GM21576 (cell line): ENCODE measurements around the gene NPIPB2.
"Not testable (repeated sequence)": the region's sequence is repeated elsewhere in the genome, so short reads cannot be mapped to it uniquely, and the experiment has no call there.

Source experiments
- ATAC-seq: cut with Tn5 transposase; IDR thresholded peaks from one replicate; pipeline ENCODE4 v1.9.1; 2021; ENCODE audit warnings: mild to moderate bottlenecking, moderate library complexity; ENCODE audit not compliant: unreplicated experiment

NPIPB2 gene

GRCh38 chr16:11962457-11962856 is 20.6 kb upstream of the NPIPB2 start:
- ATAC-seq = not testable (repeated sequence)

DNA sequence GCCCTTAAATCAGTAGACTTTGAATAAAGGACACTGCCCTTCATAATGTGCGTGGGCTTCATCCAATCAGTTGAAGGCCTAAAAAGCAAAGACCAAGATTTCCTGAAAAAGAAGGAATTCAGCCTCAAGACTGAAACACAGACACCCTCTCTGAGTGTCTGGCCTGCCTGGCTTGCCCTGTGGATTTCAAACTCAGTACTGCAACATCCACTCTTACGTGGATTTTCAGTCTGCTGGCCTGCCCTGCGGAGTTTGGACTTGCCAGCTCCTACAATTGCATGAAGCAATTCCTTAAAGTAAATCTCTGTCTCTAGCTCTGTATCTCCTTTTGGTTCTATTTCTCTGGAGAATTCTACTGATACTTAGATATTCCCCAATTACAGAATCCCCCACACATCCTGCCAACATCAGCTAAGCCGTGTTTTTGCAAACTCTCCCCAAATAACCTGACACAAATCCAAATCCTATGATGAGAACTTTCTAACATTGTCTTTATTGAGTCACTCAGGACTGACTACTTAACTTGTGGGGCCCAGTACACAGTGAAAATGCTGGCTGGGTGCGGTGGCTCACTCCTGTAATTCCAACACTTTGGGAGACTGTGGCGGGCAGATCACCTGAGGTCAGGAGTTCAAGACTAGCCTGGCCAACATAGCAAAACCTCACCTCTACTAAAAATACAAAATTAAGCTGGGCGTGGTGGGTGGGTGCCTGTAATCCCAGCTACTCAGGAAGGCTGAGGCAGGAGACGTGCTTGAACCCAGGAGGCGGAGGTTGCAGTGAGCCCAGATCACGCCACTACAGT is 15.9 kb upstream of the NPIPB2 start:
- ATAC-seq = no peak

DNA sequence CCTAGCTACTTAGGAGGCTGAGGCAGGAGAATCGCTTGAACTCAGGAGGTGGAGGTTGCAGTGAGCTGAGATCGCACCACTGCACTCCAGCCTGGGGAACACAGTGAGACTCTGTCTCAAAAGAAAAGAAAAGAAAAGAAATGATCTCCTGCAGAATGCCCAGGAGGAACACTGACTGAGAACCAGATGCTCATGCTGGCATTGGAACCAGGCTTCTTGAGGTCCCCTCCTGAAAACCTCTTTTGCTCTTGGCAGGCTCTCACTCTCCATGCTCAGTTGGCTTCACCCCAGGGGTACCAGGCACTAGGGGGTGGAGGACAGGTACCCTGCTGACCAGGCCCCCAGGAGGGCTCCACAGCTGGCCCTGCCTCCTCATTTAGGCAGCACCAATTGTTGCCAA is 14.7 kb upstream of the NPIPB2 start:
- no peak for ATAC-seq

DNA sequence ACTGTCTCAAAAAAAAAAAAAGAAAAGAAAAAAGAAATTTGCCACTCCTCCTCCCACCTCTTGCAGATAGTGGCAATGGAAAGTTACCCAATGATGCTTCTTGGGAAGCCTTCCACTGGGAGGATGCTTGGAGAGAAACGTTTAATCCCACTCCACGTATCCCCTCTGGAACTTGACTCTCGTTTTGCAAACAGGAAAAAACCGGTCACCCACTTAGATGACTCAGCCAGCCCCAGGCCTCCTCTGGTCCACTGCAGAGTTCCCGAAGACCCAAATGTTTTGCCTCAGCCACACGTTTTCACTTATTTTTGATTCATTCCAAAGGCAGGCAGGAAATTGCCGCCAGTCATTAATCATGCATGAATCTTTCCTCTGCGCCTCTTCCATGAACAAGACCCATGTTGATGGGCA is 13.9 kb upstream of the NPIPB2 start:
- no peak for ATAC-seq

DNA sequence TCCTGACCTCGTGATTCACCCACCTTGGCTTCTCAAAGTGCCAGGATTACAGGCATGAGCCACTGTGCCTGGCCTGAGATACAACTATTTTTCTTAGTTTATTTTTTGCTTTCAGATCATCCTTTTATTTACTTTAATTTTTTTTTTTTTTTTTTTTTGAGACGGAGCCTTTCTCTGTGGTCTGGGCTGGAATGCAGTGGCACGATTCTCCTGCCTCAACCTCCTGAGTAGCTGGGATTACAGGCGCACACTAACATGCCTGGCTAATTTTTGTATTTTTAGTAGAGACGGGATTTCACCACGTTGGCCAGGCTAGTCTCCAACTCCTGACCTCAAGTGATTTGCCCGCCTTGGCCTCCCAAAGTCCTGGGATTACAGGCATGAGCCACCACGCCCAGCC is 11.7 kb upstream of the NPIPB2 start:
- not testable (repeated sequence) for ATAC-seq

DNA sequence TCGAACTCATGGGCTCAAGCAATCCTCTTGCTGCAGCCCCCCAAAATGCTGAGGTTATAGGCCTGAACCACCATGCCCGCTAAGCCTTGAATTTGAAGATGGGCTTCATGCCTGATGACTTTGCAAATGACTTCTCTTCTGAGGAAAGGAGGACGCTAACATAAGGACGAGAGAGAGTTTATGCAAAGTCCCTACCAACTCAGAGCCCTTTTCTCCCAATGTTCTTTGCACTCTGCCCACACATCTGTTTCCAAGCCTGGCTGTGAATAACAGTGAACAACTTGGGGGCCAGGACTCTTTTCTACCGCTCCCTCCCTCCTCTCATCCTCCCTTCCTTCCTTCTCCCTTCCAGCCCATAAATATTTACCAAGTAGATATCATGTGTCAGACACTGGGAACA is 8.5 kb upstream of the NPIPB2 start:
- ATAC-seq = no peak

- no peak for ATAC-seq
Measured at GRCh38 chr16:11949527-11949926, 7.7 kb upstream of the NPIPB2 start.

GRCh38 chr16:11948819-11949218 is 7.0 kb upstream of the NPIPB2 start:
- no peak for ATAC-seq

DNA sequence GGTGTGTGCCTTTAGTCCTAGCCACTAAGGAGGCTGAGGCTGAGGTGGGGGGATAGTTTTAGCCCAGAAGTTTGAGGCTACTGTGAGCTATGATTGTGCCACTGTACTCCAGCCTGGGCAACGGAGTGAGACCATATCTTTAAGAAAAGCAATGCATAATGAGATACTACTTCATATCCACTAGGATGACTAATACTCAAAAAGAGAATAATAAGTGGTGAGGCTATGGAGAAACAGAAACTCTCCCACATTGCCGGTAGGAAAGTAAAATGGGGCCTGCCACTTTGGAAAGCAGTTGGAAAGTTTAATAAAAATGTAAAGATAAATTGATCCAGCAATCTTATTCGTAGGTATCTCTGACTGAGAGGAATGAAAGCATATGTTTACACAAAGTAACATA is 4.6 kb upstream of the NPIPB2 start:
- no peak for ATAC-seq

DNA sequence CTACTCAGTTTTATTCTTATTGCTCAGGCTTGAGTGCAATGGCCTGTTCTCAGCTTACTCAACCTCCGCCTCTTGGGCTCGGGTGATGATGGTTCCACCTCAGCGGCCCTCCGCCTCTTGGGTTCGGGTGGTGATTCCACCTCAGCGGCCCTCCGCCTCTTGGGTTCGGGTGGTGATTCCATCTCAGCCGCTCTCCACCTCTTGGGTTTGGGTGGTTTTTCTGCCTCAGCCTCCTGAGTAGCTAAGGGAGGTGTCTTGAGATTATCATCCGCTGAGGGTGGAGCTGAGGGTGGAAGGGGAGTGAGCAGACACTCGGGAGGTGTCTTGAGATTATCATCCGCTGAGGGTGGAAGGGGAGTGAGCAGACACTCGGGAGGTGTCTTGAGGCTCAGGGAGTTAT is 14.5 kb downstream of the NPIPB2 start:
- not testable (repeated sequence) for ATAC-seq

GRCh38 chr16:11924046-11924445 is 17.8 kb downstream of the NPIPB2 start:
- not testable (repeated sequence) for ATAC-seq

GRCh38 chr16:11916524-11917285 is 25.1 kb downstream of the NPIPB2 start:
- no peak for ATAC-seq

- peak; percentile 73 for ATAC-seq
Measured at GRCh38 chr16:11915644-11916523, 26.0 kb downstream of the NPIPB2 start, which contains the start of gene GSPT1. GSPT1 (minus strand) TSS chr16:11915956; CDS start chr16:11915720, 236 bp downstream.

GRCh38 chr16:11915114-11915643 is 26.7 kb downstream of the NPIPB2 start:
- peak; percentile 23 for ATAC-seq

DNA sequence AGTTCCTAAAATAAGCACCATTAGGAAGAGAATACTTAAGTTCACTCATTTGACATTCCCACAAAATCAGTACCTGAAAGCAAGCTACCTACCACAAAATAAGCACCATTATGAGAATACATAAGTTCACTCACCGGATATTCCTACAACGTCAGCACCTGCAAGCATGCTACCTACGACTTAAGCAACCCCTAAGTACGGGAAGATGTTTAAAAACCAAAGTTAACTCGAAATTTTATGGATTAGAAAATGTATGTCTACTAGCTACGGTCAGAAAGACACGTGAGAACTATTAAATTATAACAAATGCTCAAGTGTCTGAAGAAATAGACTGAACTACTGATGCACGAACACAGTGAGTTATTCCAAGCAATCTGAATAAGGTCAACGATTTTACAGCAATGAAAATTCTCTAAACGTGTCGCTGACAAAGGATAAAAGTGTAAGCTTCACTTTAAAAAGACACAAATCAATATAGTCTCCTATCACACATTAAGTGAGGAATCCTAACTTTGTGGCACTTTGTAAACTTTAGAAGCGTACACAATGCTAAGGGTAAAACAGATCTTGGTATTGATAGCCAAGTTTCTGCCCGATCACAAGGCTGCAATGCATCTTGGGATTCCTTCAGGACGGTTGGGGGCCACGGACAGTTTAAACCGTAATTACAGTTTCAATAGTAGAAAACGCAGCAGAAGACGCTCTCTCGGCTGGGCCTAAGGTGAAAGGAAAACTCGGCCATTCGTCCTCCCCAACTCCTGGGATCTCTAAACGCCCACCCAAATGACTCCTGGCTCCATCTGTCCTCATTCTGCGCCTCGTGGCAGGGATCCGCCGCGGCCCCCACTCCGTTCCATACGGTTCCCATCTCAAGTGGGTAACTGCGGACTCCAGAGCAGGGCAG is 27.4 kb downstream of the NPIPB2 start:
- no peak for ATAC-seq

DNA sequence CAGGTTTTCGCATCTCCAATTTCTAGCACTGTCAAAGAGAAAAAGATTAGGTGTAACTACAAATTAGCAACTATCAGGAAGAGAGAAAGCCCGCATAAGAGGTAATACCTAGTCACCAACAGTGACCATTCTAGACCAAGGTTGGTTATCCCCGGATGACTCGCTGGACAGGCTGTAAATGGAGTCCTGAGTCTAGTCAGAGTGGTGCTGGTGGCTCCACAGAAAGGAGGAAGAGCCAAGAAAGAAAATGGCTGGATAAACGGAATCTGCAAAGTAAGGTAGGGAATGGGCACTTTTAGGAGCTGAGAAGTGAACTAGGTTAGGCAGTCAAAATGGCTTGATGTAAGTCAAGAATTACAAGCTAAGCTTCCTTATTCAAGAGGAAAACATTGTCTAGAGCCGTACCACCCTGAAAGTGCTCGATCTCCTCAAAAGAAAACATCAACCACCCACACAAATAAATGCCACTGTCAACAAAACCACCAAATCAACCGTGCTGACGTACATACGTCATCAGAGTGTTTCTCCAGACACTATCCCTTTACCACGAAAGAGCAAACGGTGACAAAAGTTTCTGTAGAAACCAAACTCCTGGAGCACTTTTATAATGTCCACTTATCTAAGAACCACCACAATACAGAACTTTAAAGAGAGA is 28.3 kb downstream of the NPIPB2 start:
- no peak for ATAC-seq

- no peak for ATAC-seq
Measured at GRCh38 chr16:11909653-11910545, 31.9 kb downstream of the NPIPB2 start.
